ENCODE data around the gene FLRT3. TPM values are rescaled to one million over a fixed set of nuclear protein-coding genes. Genes with fewer than 3 reads are reported as not detected.

FLRT3 gene
- total and polyA plus RNA-seq, 9 of the 15 experiments (the other 6 are each of a cell fraction or from before 2014, with no cell fraction given): 0.04 TPM; not detected in 8

GRCh38 chr20:14295770-14296309, 41.6 kb downstream of the FLRT3 start (continued):
- TF ChIP-seq ZNF592 (IDR thresholded peaks at IDR 0.05): no peak

- no peaks in the 10 kb centered on the region for H3K27me3 ChIP-seq (ENCODE audit: control insufficient read depth in 2 of 2, insufficient read depth in 2 of 2, low read length in 2 of 2)
- no peaks in the 10 kb centered on the region for H3K4me1 ChIP-seq (replicated peaks in 1 of 2; ENCODE audit: control insufficient read depth in 2 of 2, insufficient read depth in 2 of 2, low read length in 2 of 2)
- no peaks in the 10 kb centered on the region for H3K9me1 ChIP-seq (ENCODE audit: control insufficient read depth, insufficient read depth, low read length)
- H4K20me1 ChIP-seq (replicated peaks; ENCODE audit: control insufficient read depth, insufficient read depth, low read length): no peaks in the 10 kb centered on the region
- ChIA-PET CTCF (ENCODE audit: low intra/inter-chr PET ratio) (no interaction called here), POLR2A (interaction anchor here (0.7 kb wide), 1 partner anchor 36 kb away, joined by 4 read pairs; no protein-coding TSS in a partner anchor)
- 0% methylated on average over 1 of the region's 2 CpGs for WGBS (ENCODE audit: insufficient coverage, low coverage, missing lambda C conversion rate)
- no peak overlapping the region for H3K9ac ChIP-seq (ENCODE audit: insufficient read depth in 1 of 2, low read depth in 2 of 2, low read length in 2 of 2)
- H3K27ac ChIP-seq (ENCODE audit: extremely low read depth, low read depth, low read length): no peak overlapping the region
- no peaks in the 10 kb centered on the region for H3K79me2 ChIP-seq (ENCODE audit: control insufficient read depth, insufficient read depth, low read length)
- no TSS peak for BruUV-seq (replicated peaks)
- DNase-seq (ENCODE audit: extremely low read depth in 1 of 4, low spot score in 3 of 4): no peak
- no peaks in the 10 kb centered on the region for H3K36me3 ChIP-seq (ENCODE audit: control insufficient read depth, insufficient read depth, low read length)
- FAIRE-seq: no peak
- in situ Hi-C loops (cut with MboI) (no loop called here), intact Hi-C loops (cut with micrococcal nuclease) (no loop called here)
- H3K4me3 ChIP-seq: no peak overlapping the region
- H3K4me2 ChIP-seq (ENCODE audit: insufficient read depth, low read length): no peak overlapping the region
- no peak overlapping the region for H2AFZ ChIP-seq (ENCODE audit: low read depth, low read length)
- TF ChIP-seq ZNF764 (CRISPR knock-in tag; IDR thresholded peaks at IDR 0.05; ENCODE audit: low read depth): no peak
- TF ChIP-seq KAT2B (IDR thresholded peaks at IDR 0.05; ENCODE audit: low read depth, low read length): no peak
- no peak for TF ChIP-seq SMARCA5 (IDR thresholded peaks at IDR 0.05)
- no peak for TF ChIP-seq THAP7 (CRISPR knock-in tag; IDR thresholded peaks at IDR 0.05)
- no peak for ATAC-seq
- no peaks in the 10 kb centered on the region for H3K9me3 ChIP-seq (replicated peaks; ENCODE audit: control insufficient read depth, insufficient read depth, low read depth, low read length)
These were observed 42.2 kb downstream of the FLRT3 start for GRCh38 chr20:14295238-14295637.
